Measurements from ENCODE around the gene ITGB4.
"Not testable (repeated sequence)": the region's sequence is repeated elsewhere in the genome, so short reads cannot be mapped to it uniquely, and the experiment has no call there.

Gene ITGB4

DNA sequence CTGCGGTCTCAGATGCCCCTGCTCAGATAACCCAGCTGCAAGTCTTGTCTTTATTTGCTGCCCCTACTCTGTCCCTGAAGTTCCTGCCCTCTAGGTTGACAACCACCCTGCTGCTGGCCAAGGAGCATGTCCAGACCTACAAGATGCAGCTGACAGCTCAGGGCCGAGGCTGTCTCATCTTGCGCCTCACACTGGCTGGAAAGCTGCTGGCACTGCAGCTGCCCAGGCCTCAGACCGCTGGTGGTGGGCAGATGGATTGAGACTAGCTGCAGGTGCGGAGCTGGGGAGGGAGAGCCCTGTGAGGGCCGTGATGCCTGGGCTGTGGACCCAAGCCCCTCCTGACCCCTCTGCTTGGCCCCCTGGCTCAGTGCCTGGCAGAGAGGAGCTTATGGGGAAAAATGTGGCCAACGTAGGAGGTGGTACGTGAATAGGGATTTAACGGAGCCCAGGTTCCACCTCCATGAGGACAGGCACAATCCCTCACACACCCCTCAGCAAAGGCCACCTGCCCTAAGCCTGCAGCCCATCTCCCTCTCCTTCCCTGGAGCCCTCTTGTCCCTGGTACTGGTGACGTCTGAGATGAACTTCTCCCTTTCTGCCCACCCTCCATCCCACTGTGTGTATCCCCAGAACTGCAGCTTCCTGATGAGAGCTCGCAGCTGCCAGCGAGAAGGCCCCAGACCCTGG lies 52.0 kb downstream of the ITGB4 start:
- DNase-seq, result no peak

DNA sequence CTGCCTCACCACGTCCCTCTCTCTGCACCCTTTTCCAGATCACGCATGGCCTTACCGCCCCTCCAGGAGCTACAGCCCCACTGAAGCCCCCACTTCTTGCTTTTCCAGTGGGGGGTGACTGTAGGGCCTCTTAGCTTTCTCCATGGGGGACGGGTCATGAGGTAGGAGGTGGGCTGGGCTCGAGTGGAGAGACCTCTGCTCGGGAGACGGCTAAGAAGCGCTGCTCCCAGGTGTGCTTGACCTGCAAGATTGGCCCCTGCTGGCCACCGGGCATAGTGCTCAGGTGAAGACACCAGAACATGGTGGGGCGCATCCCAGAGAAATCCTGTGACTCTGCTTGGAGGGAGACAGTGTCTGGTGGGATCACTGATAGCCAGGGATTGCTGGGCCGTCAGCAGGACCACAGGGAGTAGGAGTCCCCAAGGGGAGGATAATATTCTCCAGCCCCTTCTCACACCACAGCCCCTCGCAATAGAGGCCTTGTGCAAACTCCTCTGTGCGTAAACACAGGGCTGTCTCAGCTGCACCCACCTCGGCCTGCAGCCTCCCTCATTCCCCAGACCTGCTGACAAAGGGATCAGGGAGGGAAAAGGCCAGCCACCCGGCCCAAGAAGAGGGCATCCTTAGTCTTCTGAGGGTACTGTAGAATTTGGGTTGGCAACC lies 52.7 kb downstream of the ITGB4 start:
- DNase-seq, result no peak

DNA sequence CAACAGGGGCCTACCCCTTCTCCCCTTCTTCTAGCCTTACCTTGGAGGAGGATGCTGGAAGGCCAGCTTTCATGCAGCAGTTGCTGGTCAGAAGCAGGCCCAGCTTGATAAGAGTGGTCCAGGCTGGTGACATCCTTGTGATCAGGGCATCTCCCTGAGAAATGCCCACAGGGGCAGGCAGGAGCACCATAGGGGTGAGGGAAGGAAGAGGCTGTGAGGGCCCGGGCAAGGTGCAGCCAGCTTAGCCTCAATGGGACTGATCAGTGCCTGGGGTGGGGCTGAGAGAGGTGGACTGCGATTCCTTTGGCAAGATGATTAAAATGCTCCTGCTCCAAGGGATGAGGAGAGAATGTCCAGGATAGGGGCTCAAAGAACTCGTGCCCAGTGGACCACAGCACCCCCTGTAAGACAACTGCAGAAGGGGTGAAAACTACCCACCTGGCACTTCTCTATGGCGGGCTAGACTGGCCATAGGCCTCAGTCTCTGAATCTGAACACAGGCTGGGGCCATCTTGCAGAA lies 53.3 kb downstream of the ITGB4 start:
- DNase-seq, result no peak

DNA sequence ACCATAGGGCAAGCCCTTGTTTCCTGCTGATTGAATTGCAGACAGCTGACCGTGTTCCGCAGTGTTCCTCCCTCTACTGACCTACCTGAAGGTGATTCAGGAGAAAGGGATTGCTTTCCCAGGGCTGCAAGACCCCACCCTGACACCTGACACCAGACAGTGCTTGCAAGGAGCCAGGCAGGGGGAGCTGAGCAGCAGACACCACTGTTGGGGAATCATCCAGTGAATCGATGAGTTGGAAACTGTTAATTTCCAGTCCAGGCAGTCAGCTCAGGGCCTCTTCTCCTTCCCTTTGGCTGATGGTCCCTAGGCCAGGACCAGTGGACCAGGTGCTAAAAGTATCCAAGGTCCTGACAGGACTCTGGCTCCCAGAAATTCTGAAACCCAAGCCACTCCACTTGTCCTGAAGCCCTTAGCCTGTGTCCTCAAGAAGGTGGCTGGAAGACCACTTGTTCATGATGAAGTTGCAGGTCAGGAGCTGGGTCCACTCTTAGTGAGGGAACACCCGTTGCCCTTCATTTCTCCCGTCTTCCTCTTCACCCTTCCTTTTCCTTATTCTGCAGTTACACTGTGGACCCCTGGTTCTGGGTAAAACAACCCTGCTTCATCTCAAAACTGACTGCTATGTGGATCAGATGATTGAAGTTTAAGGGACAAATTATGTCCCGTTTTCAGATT lies 53.9 kb downstream of the ITGB4 start:
- DNase-seq, result peak in 1 of 2 donors; percentile 14

DNA sequence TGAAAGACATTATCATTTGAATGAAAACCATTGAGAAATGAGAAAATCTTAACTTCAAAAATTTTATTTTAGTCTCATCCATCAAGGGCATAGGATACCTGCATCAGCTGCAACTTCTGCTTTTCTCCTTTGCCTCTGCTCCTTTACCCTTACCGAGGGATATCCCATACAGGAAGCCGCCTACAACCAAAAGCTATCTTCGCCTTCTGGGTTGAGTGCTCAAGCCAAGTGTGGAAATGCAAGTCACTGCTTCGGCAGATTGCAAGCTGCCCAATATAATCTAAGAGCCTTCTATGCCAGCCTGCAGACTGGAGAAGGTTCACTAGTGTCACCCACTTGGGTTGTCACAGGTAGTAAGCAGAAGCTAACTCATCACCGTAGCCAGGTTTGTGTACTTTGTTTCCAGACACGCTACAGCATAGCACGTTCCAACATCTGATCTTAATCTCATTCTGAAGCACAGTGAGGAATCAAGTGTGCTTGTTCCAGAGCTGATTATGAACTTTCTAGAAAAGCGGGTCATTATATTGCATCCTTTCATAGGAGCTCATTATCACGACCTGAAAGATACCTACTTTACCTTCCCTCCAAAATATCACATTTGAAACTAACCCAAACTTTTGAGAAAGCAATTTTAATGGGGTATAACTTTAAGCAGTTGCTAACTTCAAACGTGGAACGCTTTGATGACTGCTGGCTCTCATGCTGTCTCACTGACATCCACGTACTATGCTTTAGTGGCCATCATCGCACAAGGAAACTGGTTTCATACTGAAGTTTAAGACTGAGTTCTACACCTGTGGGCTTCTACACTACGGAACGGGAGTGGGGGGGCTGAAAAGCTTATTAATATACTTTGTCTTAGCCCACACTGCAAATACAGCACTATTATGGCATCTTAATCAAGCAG lies 55.4 kb downstream of the ITGB4 start:
- peak; percentile 68 to 78 for DNase-seq

DNA sequence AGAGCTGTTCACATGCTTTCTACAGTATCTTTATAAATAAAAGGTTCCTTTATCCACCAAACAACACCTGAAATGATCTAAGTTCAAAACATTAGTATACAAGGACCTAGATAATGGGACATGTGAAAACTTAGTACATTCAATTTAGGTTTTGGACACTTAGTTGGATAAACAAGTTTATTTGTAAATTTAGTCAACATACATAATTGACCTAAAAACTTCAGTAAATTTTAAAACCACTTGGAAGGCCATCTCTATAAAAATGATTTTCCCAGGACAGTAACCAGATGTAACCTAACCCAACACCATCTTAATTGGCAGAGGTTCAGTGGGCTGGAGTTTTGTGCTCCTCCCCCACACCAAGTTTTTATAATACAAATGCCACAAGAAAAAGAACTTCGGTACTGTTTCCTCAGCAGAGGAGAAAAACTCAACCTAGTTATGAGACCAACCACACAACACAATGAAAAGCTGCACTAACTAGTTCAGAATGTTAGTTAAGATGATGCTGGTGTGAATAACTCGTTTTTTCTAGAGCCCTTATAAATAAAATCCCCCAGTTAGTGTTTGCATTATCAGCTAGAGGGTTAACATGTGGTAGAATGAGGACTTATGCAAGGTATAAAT lies 56.1 kb downstream of the ITGB4 start:
- DNase-seq, result no peak

- not testable (repeated sequence) for DNase-seq
These were observed 57.0 kb downstream of the ITGB4 start for GRCh38 chr17:75778066-75778860.

GRCh38 chr17:75778861-75779249 lies 57.6 kb downstream of the ITGB4 start:
- DNase-seq, result no peak

- DNase-seq, result peak; percentile 100
These were observed 58.2 kb downstream of the ITGB4 start for GRCh38 chr17:75779250-75779986.

DNA sequence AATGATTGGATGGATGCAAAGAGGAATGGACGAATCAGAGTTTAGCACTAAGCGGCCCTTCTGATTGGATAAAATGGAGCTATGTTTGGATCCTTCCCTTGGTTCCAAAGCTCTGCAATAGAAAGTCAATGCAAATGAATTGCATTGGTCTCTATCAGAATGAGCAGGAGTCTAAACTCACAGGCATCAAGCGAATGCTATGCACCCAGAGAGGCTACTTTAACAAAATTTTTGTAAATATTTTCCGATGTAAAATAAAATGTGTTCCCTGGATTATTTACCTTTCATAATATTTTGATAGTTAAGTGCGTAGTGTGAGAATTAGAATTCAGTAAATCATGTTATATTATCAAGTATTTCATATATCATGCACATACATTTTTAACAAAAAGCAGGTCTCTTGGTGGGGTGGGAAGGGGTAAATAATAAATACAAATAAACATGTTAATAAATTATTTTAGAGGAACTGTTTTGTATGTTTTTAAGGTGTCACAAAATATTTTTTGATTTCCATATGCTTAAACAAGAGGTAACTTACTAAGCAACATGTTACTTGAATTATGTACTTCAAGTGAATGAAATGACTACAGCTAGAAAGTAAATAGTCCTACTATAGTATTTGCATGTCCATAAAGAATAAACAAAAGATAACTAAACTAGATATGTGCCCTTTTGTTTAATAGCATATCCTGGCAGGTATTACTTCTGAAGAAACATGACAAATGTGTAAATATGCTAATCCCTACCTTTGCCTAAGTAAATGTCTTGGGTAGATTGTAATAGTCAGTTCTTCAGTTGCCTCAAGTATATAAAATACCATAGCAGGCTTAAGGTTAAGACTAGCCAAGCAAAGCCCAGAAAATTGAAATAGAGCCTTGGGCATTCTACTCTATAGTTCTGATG lies 59.0 kb downstream of the ITGB4 start:
- no peak for DNase-seq

DNA sequence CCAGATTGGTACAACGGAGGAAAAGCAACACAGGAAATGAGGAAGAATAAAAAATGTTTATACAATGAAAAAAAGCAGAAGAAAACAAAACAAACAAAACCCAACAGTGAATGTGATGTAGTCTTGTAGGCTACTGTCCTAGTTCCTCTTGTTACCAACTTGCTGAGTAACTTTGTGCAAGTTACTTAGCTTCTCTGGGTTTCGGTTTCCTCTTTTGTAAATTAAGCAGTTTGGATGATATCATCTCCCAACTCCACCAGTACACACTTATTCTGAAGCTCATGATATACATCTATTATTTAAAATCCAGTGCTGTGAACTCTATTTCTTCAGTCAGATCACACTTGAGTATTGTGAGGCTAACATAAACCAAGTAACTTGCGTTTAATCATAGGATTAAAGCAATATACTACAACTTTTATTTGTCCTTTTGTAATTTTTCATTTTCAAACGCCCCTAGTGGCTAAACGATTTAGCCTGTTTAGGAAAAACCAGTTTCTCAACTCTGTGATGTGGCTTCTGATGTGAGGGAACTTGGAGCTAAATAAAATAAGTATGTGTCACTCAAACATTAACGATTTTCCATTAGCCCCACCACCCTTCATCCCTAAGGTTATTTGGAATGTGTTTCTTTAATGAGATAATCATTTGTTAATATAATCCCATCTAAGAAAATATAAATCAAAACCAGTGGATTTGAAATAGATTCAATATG lies 62.0 kb downstream of the ITGB4 start:
- peak; percentile 86 to 96 for DNase-seq

DNA sequence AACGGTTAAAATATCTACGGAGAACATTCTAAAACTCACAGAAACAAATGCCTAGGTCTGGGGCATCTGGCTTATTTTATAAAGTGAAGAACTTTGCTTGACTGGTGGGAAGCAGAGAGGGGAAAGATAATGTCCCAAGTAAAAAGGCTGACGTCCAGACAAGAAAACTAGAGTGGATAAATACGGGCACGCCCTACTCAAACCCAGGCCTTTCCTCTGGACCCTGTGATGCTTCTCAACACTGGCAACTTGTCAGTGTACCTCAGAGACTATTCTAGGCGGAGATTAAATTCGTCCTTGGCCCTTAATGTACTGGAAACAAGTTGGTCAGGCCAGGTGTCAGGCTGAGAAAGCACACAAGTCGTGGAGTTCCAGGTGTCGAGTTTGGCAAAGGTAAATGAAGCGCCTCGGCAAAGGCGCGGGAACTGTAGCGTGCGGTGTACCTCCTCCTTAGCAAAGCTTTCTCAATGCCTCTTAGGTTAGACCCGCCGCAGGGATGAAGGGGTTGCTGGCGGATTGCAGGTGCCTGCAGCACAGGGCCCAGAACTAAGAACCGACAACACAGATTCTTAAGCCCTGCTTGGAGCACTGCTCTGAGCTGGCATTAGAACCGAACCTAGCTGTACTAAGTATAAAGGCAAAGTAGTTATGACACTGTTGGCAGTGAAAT lies 62.7 kb downstream of the ITGB4 start:
- no peak for DNase-seq

- peak; percentile 99 for DNase-seq
These were observed 63.3 kb downstream of the ITGB4 start, which contains the start of gene UNK for GRCh38 chr17:75784473-75785015. Gene UNK, plus strand, starts transcription at chr17:75784806. Its CDS starts 75 bp downstream, at chr17:75784881.

DNA sequence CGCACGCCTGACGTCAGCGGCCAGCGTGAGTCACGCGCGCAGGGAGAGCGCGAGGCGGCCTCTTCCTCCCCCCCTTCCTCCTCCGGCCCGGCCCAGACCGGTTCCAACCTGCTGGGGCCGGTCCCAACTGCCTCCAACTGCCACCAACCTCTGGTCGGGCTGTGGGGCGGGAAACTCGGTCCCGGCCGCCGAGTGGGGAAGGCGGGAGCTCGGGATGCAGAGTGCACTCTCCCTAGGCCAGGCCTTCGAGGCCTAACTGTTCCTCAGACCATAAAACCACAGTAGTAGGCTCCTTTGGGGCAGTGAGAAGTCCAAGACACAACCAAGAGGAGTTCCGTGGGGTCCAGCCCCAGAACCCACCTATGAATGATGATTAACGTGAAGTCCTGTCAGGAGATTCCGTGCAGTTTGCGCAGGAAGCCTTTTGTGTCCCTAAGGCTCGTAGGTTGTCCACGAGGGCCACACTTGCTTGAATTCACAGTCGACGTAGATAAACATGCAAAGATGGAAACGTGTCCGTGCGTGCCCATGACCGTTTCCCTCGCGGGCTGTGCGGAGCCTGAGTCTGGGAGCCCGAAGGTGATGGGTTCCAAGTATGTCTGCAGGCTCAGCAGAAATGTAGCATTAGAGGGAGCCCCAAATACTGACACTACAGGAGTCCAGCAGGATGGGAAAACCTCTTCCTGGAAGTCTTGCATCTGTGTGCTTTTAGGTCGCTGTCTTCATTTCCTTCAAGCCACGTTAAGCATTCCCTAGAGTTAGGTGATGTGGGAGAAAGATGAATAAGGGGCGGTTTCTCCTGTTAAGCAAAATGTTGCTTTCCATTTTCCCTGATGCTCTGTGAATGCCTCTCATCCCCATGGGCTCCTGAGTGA lies 64.0 kb downstream of the ITGB4 start:
- peak; percentile 93 to 96 for DNase-seq

DNA sequence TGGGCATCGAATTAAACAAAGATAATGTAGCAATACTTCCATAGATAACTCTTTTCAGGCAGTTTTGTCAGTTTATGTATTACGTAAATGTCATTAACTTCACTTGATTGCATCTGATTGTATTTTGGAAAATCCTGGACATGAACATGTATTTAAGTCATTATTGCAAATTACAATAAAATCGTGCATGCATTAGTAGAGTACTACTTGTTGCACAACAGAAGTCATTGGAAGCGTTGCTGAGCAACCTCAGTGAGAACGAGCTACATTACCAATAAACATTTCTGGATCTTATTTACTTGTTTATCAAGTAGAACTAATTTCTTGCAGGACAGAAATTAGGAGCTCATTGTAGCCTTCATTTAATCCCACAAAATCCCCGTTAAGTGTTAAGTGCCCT lies 70.0 kb downstream of the ITGB4 start:
- no peak for DNase-seq

DNA sequence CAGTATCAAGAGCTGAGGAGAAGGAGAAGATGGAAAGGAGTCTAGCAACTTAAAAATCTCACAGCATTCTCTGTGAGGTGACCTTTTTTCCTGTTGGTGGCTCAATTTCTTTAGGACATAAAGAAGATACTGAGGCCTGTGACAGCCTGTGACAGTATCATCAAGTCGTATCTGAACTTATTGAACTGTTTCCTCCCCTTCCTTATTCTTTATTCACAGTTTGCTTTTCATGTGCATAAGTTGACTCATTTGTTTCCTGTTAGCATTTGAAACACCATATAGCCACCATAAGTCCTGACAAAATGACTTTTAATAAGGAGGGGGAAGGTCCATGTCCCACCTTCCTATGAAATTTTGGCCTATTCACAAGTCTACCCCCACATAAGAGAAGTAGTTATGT lies 72.2 kb downstream of the ITGB4 start:
- DNase-seq, result no peak
